CD4-positive, alpha-beta memory T cell (primary cell): Measurements from ENCODE around the gene NPS. TPM values are rescaled to one million over a fixed set of nuclear protein-coding genes. Genes with fewer than 3 reads are reported as not detected.

ENCODE experiments used
- CTCF ChIA-PET: fragments of 350-600 bp; sonication (Branson Sonifier 250); formaldehyde crosslinking; loops from one replicate; lab custom pipeline; 2021; ENCODE audit warnings: inconsistent platforms; ENCODE audit not compliant: partially characterized antibody; lab: Charles Lee
- POLR2A ChIA-PET: fragments of 350-600 bp; sonication (Branson Sonifier 250); formaldehyde crosslinking; loops from one replicate; lab custom pipeline; 2021; ENCODE audit not compliant: partially characterized antibody; lab: Charles Lee
- DNase-seq, 5 donors: peaks; one replicate each; pipeline versions ENCODE4 v3.0.0 to v3.0.0-alpha.2; 2020 to 2022; ENCODE audit warnings: mixed read lengths in 1 of 5
- H3K27ac ChIP-seq: one replicate; pipeline ENCODE4 v1.7.0; 2013; ENCODE audit warnings: low read depth, low read length
- H3K27me3 ChIP-seq: 2 replicates; pipeline ENCODE4 v1.7.0; 2013; ENCODE audit warnings: mild to moderate bottlenecking, low read length, moderate library complexity; ENCODE audit not compliant: insufficient read depth
- H3K36me3 ChIP-seq: 2 replicates; pipeline ENCODE4 v1.7.0; 2013; ENCODE audit warnings: mild to moderate bottlenecking, low read length, moderate library complexity; ENCODE audit not compliant: insufficient read depth
- H3K4me1 ChIP-seq: 2 replicates; pipeline ENCODE4 v1.7.0; 2013; ENCODE audit warnings: mild to moderate bottlenecking, low read length, moderate library complexity; ENCODE audit not compliant: insufficient read depth
- H3K4me3 ChIP-seq, 2 donors: one replicate each; pipeline ENCODE4 v1.7.0; 2013; ENCODE audit warnings: low read length in 2 of 2, mild to moderate bottlenecking in 1 of 2
- H3K9me3 ChIP-seq, 2 donors: one replicate each; pipeline ENCODE4 v1.7.0; 2013; ENCODE audit warnings: low read length in 2 of 2, control low read depth in 1 of 2; ENCODE audit not compliant: control insufficient read depth in 1 of 2
- H3K27ac Mint-ChIP-seq, 7 donors: one replicate each; pipeline ENCODE4 v1.8.0; 2020 to 2021; ENCODE audit warnings: mixed read lengths in 7 of 7, mild to moderate bottlenecking in 6 of 7, inconsistent platforms in 3 of 7, moderate library complexity in 3 of 7
- H3K27me3 Mint-ChIP-seq, 2 donors: one replicate each; pipeline ENCODE4 v1.8.0; 2020 to 2021; ENCODE audit warnings: mixed read lengths in 2 of 2
- H3K36me3 Mint-ChIP-seq, 2 donors: one replicate each; pipeline ENCODE4 v1.8.0; 2020 to 2021; ENCODE audit warnings: mixed read lengths in 2 of 2, inconsistent platforms in 1 of 2, mild to moderate bottlenecking in 1 of 2
- H3K4me1 Mint-ChIP-seq, 4 donors: one replicate each; pipeline ENCODE4 v1.8.0; 2020 to 2021; ENCODE audit warnings: mixed read lengths in 4 of 4, mild to moderate bottlenecking in 1 of 4
- H3K4me3 Mint-ChIP-seq, 8 donors: one replicate each; pipeline ENCODE4 v1.8.0; 2020 to 2021; ENCODE audit warnings: mixed read lengths in 8 of 8, mild to moderate bottlenecking in 7 of 8, moderate library complexity in 6 of 8, inconsistent platforms in 3 of 8
- H3K9me3 Mint-ChIP-seq, 8 donors: one replicate each; pipeline ENCODE4 v1.8.0; 2020 to 2021; ENCODE audit warnings: mixed read lengths in 8 of 8, mild to moderate bottlenecking in 5 of 8, inconsistent platforms in 3 of 8, moderate library complexity in 1 of 8
- intact Hi-C: fragments of 100-400 bp; cut with micrococcal nuclease; formaldehyde crosslinking; loops from one replicate; pipeline ENCODE4 v1.15.1; 2023
- polyA plus RNA-seq, 2 donors: library from polyadenylated mRNA; unstranded; fragments of 300-500 nt; fragmentation: Illumina TruSeq; gene quantifications; one replicate each; pipeline ENCODE4 v1.2.3, GENCODE V29; 2021
- total RNA-seq, 2 experiments: library from RNA; stranded (reverse); gene quantifications; one replicate each; pipeline ENCODE4 v1.2.3, GENCODE V29; 2021

The NPS gene
- total and polyA plus RNA-seq, 4 experiments from 2014 or later = not detected

DNA sequence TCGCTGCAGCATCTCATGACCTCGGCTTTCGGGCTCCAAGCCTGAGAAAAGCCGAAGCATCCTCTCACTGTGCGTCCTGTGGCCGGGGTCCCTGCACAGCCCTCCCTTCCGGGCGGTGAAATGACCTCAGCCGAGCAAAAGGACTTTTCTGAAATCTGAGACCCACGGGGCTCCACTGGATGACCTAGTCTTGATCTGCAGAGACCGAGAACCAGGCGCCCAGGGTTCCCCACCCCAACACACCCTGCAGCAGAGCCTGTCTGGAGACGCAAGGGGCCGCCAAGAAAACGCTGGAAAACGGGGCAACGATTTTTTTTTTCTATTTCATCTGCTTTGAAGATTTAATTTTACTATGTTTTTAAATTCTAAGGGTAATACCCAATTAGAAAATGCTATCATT is 31.7 kb downstream of the NPS start:
- H3K27ac ChIP-seq = no peak overlapping the region
- Mint-ChIP-seq H3K4me3 (no peak overlapping the region), H3K36me3 (no peaks in the 10 kb centered on the region), H3K4me1 (no peaks in the 10 kb centered on the region), H3K27me3 (peaks cover 0 to 2% of the 10 kb centered on the region in 2 donors), H3K9me3 (peaks cover 0 to 3% (median 0%) of the 10 kb centered on the region in 8 donors), H3K27ac (no peak overlapping the region)
- no peaks in the 10 kb centered on the region for H3K27me3 ChIP-seq
- H3K36me3 ChIP-seq = no peaks in the 10 kb centered on the region
- CTCF ChIA-PET = no interaction called here
- no peak for DNase-seq
- POLR2A ChIA-PET = no interaction called here
- H3K4me3 ChIP-seq = no peak overlapping the region
- no peaks in the 10 kb centered on the region for H3K4me1 ChIP-seq
- no peaks in the 10 kb centered on the region for H3K9me3 ChIP-seq
- intact Hi-C loops = no loop called here

DNA sequence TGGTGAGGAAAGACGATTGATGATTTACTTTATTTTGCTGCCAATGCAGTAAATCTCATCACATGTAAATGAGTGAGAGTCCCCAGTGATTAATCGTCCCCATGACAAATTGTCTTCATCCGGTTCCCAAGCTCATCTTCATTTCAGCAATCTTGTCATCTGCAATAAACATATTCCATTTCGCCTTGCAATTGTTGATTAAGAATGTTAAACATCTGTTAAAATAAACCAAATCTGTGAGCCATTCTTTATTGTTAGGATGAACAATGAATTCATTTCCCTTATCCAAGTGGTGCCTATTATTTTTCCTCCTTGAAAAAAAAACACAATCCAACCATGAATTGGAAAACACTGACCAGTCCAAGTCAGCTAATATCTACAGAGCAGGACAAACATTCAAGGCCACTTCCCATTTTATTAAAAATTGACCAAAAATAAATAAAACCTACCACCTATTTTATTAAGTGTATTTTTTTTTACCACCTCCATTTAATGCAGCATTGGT is 36.5 kb downstream of the NPS start:
- Mint-ChIP-seq H3K9me3 (peaks cover 0 to 13% (median 3%) of the 10 kb centered on the region in 8 donors), H3K36me3 (no peaks in the 10 kb centered on the region), H3K27ac (no peak overlapping the region), H3K4me3 (no peak overlapping the region), H3K27me3 (peaks cover 3 to 5% of the 10 kb centered on the region in 2 donors), H3K4me1 (no peaks in the 10 kb centered on the region)
- Histone ChIP-seq H3K27me3 (no peaks in the 10 kb centered on the region), H3K4me3 (no peak overlapping the region), H3K27ac (no peak overlapping the region), H3K4me1 (no peaks in the 10 kb centered on the region), H3K9me3 (no peaks in the 10 kb centered on the region), H3K36me3 (no peaks in the 10 kb centered on the region)
- intact Hi-C loops = no loop called here
- ChIA-PET POLR2A (no interaction called here), CTCF (no interaction called here)
- no peak for DNase-seq

DNA sequence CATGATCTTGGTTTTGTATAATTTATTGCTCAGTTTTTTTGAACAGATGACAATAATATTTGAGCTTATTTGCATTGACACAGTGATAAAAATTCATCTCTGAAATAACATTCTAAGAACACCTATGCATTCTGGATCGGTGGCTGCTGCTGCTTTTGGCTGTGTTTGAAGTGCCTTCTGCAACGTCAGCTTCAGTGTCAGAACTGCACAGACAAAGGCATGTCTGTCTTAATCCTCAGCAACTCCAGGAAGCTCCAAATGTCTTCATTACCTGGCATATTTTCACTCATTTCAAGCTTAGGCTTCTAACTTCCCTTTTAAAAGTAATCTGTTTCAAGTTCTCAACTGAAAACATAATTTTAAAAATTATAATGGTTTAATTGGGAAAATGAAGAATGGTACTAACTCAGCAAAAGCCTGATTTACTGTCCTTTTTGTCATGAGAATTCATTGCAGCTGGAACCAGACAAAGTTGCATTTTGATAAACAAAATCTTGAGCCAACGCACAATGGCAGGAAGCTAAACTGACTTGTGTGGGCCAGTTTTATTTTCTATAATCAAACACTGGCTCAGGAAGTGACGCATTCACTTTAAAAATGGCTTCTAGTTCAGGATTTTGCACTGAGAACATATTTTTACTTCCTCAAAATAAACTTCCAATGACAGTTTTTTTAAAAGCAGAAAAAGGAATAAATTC is 38.7 kb downstream of the NPS start:
- CTCF ChIA-PET = no interaction called here
- intact Hi-C loops = no loop called here

DNA sequence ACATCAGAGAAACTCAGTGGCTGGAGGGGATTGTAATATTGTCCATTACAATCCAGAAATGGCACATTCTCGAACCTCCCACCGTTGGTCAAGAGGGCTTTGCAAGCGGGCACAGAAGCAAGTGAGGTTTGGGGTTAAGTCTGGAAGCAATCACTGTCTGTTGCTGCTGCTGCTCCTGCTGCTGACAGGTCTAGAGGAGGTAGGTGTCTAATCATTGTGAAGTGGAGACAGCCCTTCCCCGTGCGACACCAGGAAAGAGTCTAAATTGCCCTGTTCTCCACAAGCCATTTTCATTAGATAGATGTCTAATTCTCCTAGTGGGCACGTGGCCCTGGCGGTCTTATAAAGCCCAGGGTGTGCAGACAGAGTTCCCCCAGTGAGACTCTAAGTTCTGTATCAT is 43.5 kb downstream of the NPS start:
- Mint-ChIP-seq H3K9me3 (peaks cover 0 to 6% (median 0%) of the 10 kb centered on the region in 8 donors), H3K4me1 (no peaks in the 10 kb centered on the region), H3K36me3 (no peaks in the 10 kb centered on the region), H3K27ac (no peak overlapping the region), H3K4me3 (no peak overlapping the region), H3K27me3 (peaks cover 0 to 3% of the 10 kb centered on the region in 2 donors)
- no peaks in the 10 kb centered on the region for H3K9me3 ChIP-seq
- H3K36me3 ChIP-seq = no peaks in the 10 kb centered on the region
- H3K4me1 ChIP-seq = no peaks in the 10 kb centered on the region
- intact Hi-C loops = no loop called here
- DNase-seq = no peak
- CTCF ChIA-PET = no interaction called here
- no peak overlapping the region for H3K27ac ChIP-seq
- POLR2A ChIA-PET = no interaction called here
- H3K4me3 ChIP-seq = no peak overlapping the region
- H3K27me3 ChIP-seq = no peaks in the 10 kb centered on the region

More for the DNA sequence above, 38.7 kb downstream of the NPS start:
- Mint-ChIP-seq H3K4me3 (no peak overlapping the region), H3K36me3 (no peaks in the 10 kb centered on the region), H3K9me3 (peaks cover 0 to 13% (median 5%) of the 10 kb centered on the region in 8 donors), H3K27me3 (peaks cover 3 to 4% of the 10 kb centered on the region in 2 donors), H3K27ac (no peak overlapping the region), H3K4me1 (no peaks in the 10 kb centered on the region)
- no peak overlapping the region for H3K27ac ChIP-seq
- no peak overlapping the region for H3K4me3 ChIP-seq
- DNase-seq = no peak
- H3K4me1 ChIP-seq = no peaks in the 10 kb centered on the region
- no peaks in the 10 kb centered on the region for H3K9me3 ChIP-seq
- no peaks in the 10 kb centered on the region for H3K27me3 ChIP-seq
- no peaks in the 10 kb centered on the region for H3K36me3 ChIP-seq
- POLR2A ChIA-PET = no interaction called here

DNA sequence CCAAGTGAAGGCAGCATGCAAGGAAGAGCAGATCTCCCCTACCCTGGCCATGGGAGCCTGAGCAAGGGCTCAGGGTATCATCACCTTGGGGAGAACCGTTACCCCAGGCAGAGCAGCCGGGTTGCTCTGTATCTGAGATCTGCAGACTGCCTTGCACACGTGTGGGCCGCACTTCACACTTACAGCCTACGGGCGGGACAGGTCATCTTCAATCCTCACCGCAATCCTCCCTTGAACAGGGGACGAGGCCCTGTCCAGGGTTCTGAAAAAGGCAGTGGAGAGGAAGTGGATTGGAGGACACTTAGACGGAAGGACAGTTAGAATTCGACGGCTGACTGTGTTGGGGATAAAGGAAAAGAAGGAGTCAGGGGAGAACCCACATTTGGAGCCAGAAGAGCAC is 51.4 kb downstream of the NPS start:
- Mint-ChIP-seq H3K27ac (no peak overlapping the region), H3K9me3 (peaks cover 0 to 10% (median 3%) of the 10 kb centered on the region in 8 donors), H3K4me3 (no peak overlapping the region), H3K27me3 (peaks cover 0 to 3% of the 10 kb centered on the region in 2 donors), H3K36me3 (no peaks in the 10 kb centered on the region), H3K4me1 (no peaks in the 10 kb centered on the region)
- no peaks in the 10 kb centered on the region for H3K4me1 ChIP-seq
- H3K36me3 ChIP-seq = no peaks in the 10 kb centered on the region
- POLR2A ChIA-PET = no interaction called here
- no peak overlapping the region for H3K27ac ChIP-seq
- intact Hi-C loops = no loop called here
- no peaks in the 10 kb centered on the region for H3K9me3 ChIP-seq
- no peaks in the 10 kb centered on the region for H3K27me3 ChIP-seq
- no peak overlapping the region for H3K4me3 ChIP-seq
- CTCF ChIA-PET = no interaction called here
- no peak for DNase-seq

Other genes starting within 250 kb of the NPS start
- gene FOXI2, start 187.9 kb downstream of the NPS start, total RNA-seq = not detected
- not detected for gene FOXI2, start 187.9 kb downstream of the NPS start, polyA plus RNA-seq